Stomach (tissue), 9 donors: ENCODE data around the gene CACNA2D3. TPM values are rescaled to one million over a fixed set of nuclear protein-coding genes. Genes with fewer than 3 reads are reported as not detected.

ENCODE experiments used
- DNase-seq, 2 donors: peaks; one replicate each; pipeline versions ENCODE4 v3.0.0 to v3.0.0-alpha.2; 2013 to 2019
- H3K27ac ChIP-seq, 5 donors: fragments of 200-600 bp in 4 of 5; sonication (generic) in 4 of 5; one replicate each; pipeline ENCODE4 v1.5.1; 2013 to 2019; ENCODE audit warnings: mild to moderate bottlenecking in 1 of 5, moderate library complexity in 1 of 5
- H3K27me3 ChIP-seq, 3 donors: fragments of 200-600 bp; sonication (generic); one replicate each; pipeline ENCODE4 v1.5.1; 2017 to 2019; ENCODE audit warnings: mixed run types in 1 of 3
- H3K36me3 ChIP-seq, 4 donors: fragments of 200-600 bp; sonication (generic); 1 replicate in 3 of 4; 2 replicates in 1 of 4; pipeline ENCODE4 v1.5.1; 2016 to 2019
- H3K4me1 ChIP-seq, 4 donors: fragments of 200-600 bp; sonication (generic); one replicate each; pipeline ENCODE4 v1.5.1; 2016 to 2019
- H3K4me3 ChIP-seq, 4 donors: fragments of 200-600 bp; sonication (generic) in 3 of 4; one replicate each; pipeline ENCODE4 v1.5.1; 2016 to 2019; ENCODE audit warnings: mild to moderate bottlenecking in 1 of 4
- H3K9me3 ChIP-seq, 4 donors: fragments of 200-600 bp; sonication (generic); one replicate each; pipeline ENCODE4 v1.5.1; 2016 to 2019
- CTCF ChIP-seq, 7 experiments: fragments of 450-650 bp in 4 of 7; fragments of 200-600 bp in 3 of 7; sonication (generic) in 3 of 7; IDR thresholded peaks; one replicate each; pipeline ENCODE4 v1.5.1; 2016 to 2019; ENCODE audit warnings: antibody characterized with exemption in 7 of 7, control low read depth in 2 of 7, mild to moderate bottlenecking in 1 of 7
- EP300 ChIP-seq: sonication (generic); formaldehyde crosslinking; IDR thresholded peaks from one replicate; pipeline ENCODE4 v1.6.1; 2017; ENCODE audit warnings: antibody characterized with exemption
- POLR2A ChIP-seq, 4 donors: fragments of 450-650 bp; IDR thresholded peaks; one replicate each; pipeline ENCODE4 v1.6.1; 2016; ENCODE audit warnings: antibody characterized with exemption in 4 of 4, control low read depth in 2 of 4, mild to moderate bottlenecking in 1 of 4, moderate library complexity in 1 of 4
- POLR2AphosphoS5 ChIP-seq, 3 donors: sonication (generic); formaldehyde crosslinking; IDR thresholded peaks; one replicate each; pipeline ENCODE4 v1.6.1; 2016; ENCODE audit warnings: antibody characterized with exemption in 3 of 3
- WGBS, 5 donors: extraction: QIAGEN DNeasy Blood & Tissue Kit in 3 of 5; methylation state at CpG; one replicate each; pipeline versions ENCODE4 v1.1.5 to v1.1.7; 2013 to 2018; 5-methylcytosine and 5-hydroxymethylcytosine counted together
- intact Hi-C: fragments of 100-400 bp; cut with DNase I; formaldehyde crosslinking; loops from one replicate; pipeline ENCODE4 v1.15.1; 2023; ENCODE audit warnings: low total_unique reads
- polyA plus RNA-seq, 3 donors: library from polyadenylated mRNA; stranded (reverse); fragments of 200-250 nt; gene quantifications; one replicate each; pipeline ENCODE4 v1.2.3, GENCODE V29; 2013
- total RNA-seq, 5 donors: library from RNA; depleted of rRNA; stranded (reverse); fragments of >200 nt; gene quantifications; one replicate each; pipeline versions ENCODE4 v1.1.0 to v1.2.3, GENCODE V29; 2014 to 2016
- donor health status: healthy with polysubstance abuse.
- donor health status: Bipolar disorder and iron deficiency.
- donor health status: healthy.

Gene CACNA2D3
- total and polyA plus RNA-seq, 8 donors = 0.56 to 54.0 (median 2.9) TPM; not detected in 1

GRCh38 chr3:54949491-54950044 is 827.2 kb downstream of the CACNA2D3 start:
- Histone ChIP-seq H3K4me3 (no peak overlapping the region), H3K27me3 (no peaks in the 10 kb centered on the region), H3K27ac (no peak overlapping the region), H3K36me3 (no peaks in the 10 kb centered on the region), H3K9me3 (no peaks in the 10 kb centered on the region), H3K4me1 (peaks cover 0 to 8% (median 0%) of the 10 kb centered on the region in 4 donors)
- TF ChIP-seq POLR2A (IDR thresholded peaks at IDR 0.05) = no peak
- DNase-seq = no peak
- intact Hi-C loops = no loop called here
- 83 to 88% (median 86%) methylated on average over 4 of the region's 4 CpGs for WGBS, 5 donors

GRCh38 chr3:54950391-54951003 is 828.1 kb downstream of the CACNA2D3 start:
- H3K4me3 ChIP-seq = no peak overlapping the region

GRCh38 chr3:54951405-54951804 is 829.1 kb downstream of the CACNA2D3 start:
- no peaks in the 10 kb centered on the region for H3K9me3 ChIP-seq
- 28 to 48% (median 45%) methylated on average over 7 to 8 of the region's 8 CpGs for WGBS, 5 donors
- H3K27me3 ChIP-seq = no peaks in the 10 kb centered on the region
- intact Hi-C loops = no loop called here
- peaks cover 0 to 8% (median 0%) of the 10 kb centered on the region in 4 donors for H3K4me1 ChIP-seq
- TF ChIP-seq POLR2AphosphoS5 (IDR thresholded peaks at IDR 0.05) (no peak), EP300 (no peak), CTCF (IDR thresholded peaks at IDR 0.05) (peak in 4 of 7 experiments; percentile 6 to 27 (median 18)), POLR2A (IDR thresholded peaks at IDR 0.05) (no peak)
- H3K36me3 ChIP-seq = no peaks in the 10 kb centered on the region
- no peak overlapping the region for H3K27ac ChIP-seq
- DNase-seq = peak; percentile 37 to 84
- H3K4me3 ChIP-seq = no peak overlapping the region

More at GRCh38 chr3:54950391-54951003, 828.1 kb downstream of the CACNA2D3 start:
- intact Hi-C loops = no loop called here
- no peaks in the 10 kb centered on the region for H3K9me3 ChIP-seq
- peaks cover 0 to 8% (median 0%) of the 10 kb centered on the region in 4 donors for H3K4me1 ChIP-seq
- H3K36me3 ChIP-seq = no peaks in the 10 kb centered on the region
- 30 to 51% (median 42%) methylated on average over 7 of the region's 7 CpGs for WGBS, 5 donors
- H3K27me3 ChIP-seq = no peaks in the 10 kb centered on the region
- TF ChIP-seq EP300 (no peak), POLR2A (IDR thresholded peaks at IDR 0.05) (no peak), CTCF (IDR thresholded peaks at IDR 0.05) (no peak), POLR2AphosphoS5 (IDR thresholded peaks at IDR 0.05) (no peak)
- no peak overlapping the region for H3K27ac ChIP-seq
- DNase-seq = no peak

GRCh38 chr3:54954022-54954421 is 831.7 kb downstream of the CACNA2D3 start:
- TF ChIP-seq POLR2AphosphoS5 (IDR thresholded peaks at IDR 0.05) (no peak), POLR2A (IDR thresholded peaks at IDR 0.05) (no peak), EP300 (no peak), CTCF (IDR thresholded peaks at IDR 0.05) (no peak)
- 68 to 76% (median 72%) methylated on average over 5 of the region's 5 CpGs for WGBS, 5 donors
- Histone ChIP-seq H3K36me3 (no peaks in the 10 kb centered on the region), H3K4me1 (peaks cover 0 to 8% (median 0%) of the 10 kb centered on the region in 4 donors), H3K4me3 (no peak overlapping the region), H3K27me3 (no peaks in the 10 kb centered on the region), H3K27ac (no peak overlapping the region), H3K9me3 (no peaks in the 10 kb centered on the region)
- peak in 1 of 2 donors; percentile 42 for DNase-seq
- intact Hi-C loops = no loop called here

- intact Hi-C loops = no loop called here
- no peak for DNase-seq
- TF ChIP-seq POLR2A (IDR thresholded peaks at IDR 0.05) (no peak), EP300 (no peak), CTCF (IDR thresholded peaks at IDR 0.05) (no peak), POLR2AphosphoS5 (IDR thresholded peaks at IDR 0.05) (no peak)
- H3K36me3 ChIP-seq = no peaks in the 10 kb centered on the region
- H3K4me1 ChIP-seq = peaks cover 0 to 8% (median 0%) of the 10 kb centered on the region in 4 donors
- H3K4me3 ChIP-seq = no peak overlapping the region
- no peak overlapping the region for H3K27ac ChIP-seq
- WGBS, 5 donors = 85 to 91% (median 88%) methylated on average over 5 of the region's 5 CpGs
- no peaks in the 10 kb centered on the region for H3K27me3 ChIP-seq
- H3K9me3 ChIP-seq = no peaks in the 10 kb centered on the region
Observed at GRCh38 chr3:54954521-54954920, 832.2 kb downstream of the CACNA2D3 start.
